WTC11 (cell line): ENCODE results near the gene SLC1A4. TPM values are rescaled to one million over a fixed set of nuclear protein-coding genes. Genes with fewer than 3 reads are reported as not detected.
A peak's percentile ranks its signal among the peaks of the same experiment; 100 is the strongest.

Experiments used
- ATAC-seq: fragments of 200-7000 bp; cut with Tn5 transposase; 2 replicates; pipeline ENCODE4 v1.10.0; 2021; ENCODE audit warnings: mild to moderate bottlenecking, moderate library complexity
- CTCF ChIA-PET: fragments of 300-600 bp; sonication (Branson Sonifier 250); formaldehyde crosslinking; loops from one replicate; lab custom pipeline; 2021; ENCODE audit warnings: antibody characterized with exemption; lab: Charles Lee
- POLR2A ChIA-PET: fragments of 350-600 bp; sonication (Branson Sonifier 250); formaldehyde crosslinking; loops from one replicate; lab custom pipeline; 2021; ENCODE audit warnings: antibody characterized with exemption; lab: Charles Lee
- DNase-seq: peaks from one replicate; pipeline ENCODE4 v3.0.0; 2021; ENCODE audit warnings: low spot score
- H3K27ac Mint-ChIP-seq: 2 replicates; pipeline ENCODE4 v1.8.0; 2021; ENCODE audit warnings: mixed read lengths
- H3K27me3 Mint-ChIP-seq: 2 replicates; pipeline ENCODE4 v1.8.0; 2021; ENCODE audit warnings: low read depth, mild to moderate bottlenecking, moderate library complexity, mixed read lengths
- H3K36me3 Mint-ChIP-seq: 2 replicates; pipeline ENCODE4 v1.8.0; 2021; ENCODE audit warnings: mixed read lengths
- H3K4me1 Mint-ChIP-seq: 2 replicates; pipeline ENCODE4 v1.8.0; 2022; ENCODE audit warnings: mixed read lengths
- H3K4me3 Mint-ChIP-seq: 2 replicates; pipeline ENCODE4 v1.8.0; 2021; ENCODE audit warnings: mild to moderate bottlenecking, moderate library complexity, mixed read lengths
- H3K9me3 Mint-ChIP-seq: 2 replicates; pipeline ENCODE4 v1.8.0; 2021; ENCODE audit warnings: mixed read lengths
- ATF1 ChIP-seq: sonication (generic); formaldehyde crosslinking; IDR thresholded peaks from 2 replicates; pipeline ENCODE4 v1.8.1; 2023; ENCODE audit warnings: mild to moderate bottlenecking, moderate library complexity, missing genetic modification reagents
- ATF6 ChIP-seq: sonication (generic); formaldehyde crosslinking; IDR thresholded peaks from 2 replicates; pipeline ENCODE4 v1.8.1; 2023; ENCODE audit warnings: mild to moderate bottlenecking, missing genetic modification reagents
- CBFB ChIP-seq: sonication (generic); formaldehyde crosslinking; IDR thresholded peaks from 2 replicates; pipeline ENCODE4 v1.8.1; 2022; ENCODE audit warnings: mild to moderate bottlenecking, low read depth, missing genetic modification reagents
- E2F1 ChIP-seq: sonication (generic); formaldehyde crosslinking; IDR thresholded peaks from 2 replicates; pipeline ENCODE4 v1.8.0; 2022; ENCODE audit warnings: mild to moderate bottlenecking, missing genetic modification reagents
- ELF4 ChIP-seq: sonication (generic); formaldehyde crosslinking; IDR thresholded peaks from 2 replicates; pipeline ENCODE4 v1.8.1; 2022; ENCODE audit warnings: low read depth, mild to moderate bottlenecking, moderate library complexity, missing genetic modification reagents
- GRHL2 ChIP-seq: fragments of 250-450 bp; sonication (Bioruptor Pico); IDR thresholded peaks from 2 replicates; pipeline ENCODE4 v1.8.0; 2022; ENCODE audit warnings: mild to moderate bottlenecking, moderate library complexity; ENCODE audit not compliant: insufficient replicate concordance, severe bottlenecking
- JUN ChIP-seq: sonication (generic); formaldehyde crosslinking; IDR thresholded peaks from 2 replicates; pipeline ENCODE4 v1.8.0; 2023; ENCODE audit warnings: mild to moderate bottlenecking, missing genetic modification reagents
- KAT7 ChIP-seq: sonication (generic); formaldehyde crosslinking; IDR thresholded peaks from 2 replicates; pipeline ENCODE4 v1.8.1; 2023; ENCODE audit warnings: missing genetic modification reagents, mild to moderate bottlenecking, borderline replicate concordance
- OVOL2 ChIP-seq: fragments of 250-450 bp; sonication (Bioruptor Pico); IDR thresholded peaks from 2 replicates; pipeline ENCODE4 v1.9.0; 2021; ENCODE audit warnings: mild to moderate bottlenecking, borderline replicate concordance
- TEAD1 ChIP-seq: sonication (generic); formaldehyde crosslinking; IDR thresholded peaks from 2 replicates; pipeline ENCODE4 v1.8.0; 2022; ENCODE audit warnings: mild to moderate bottlenecking, missing genetic modification reagents
- TP53 ChIP-seq: sonication (generic); formaldehyde crosslinking; IDR thresholded peaks from 2 replicates; pipeline ENCODE4 v1.8.1; 2023; ENCODE audit warnings: mild to moderate bottlenecking, missing genetic modification reagents
- ZBTB21 ChIP-seq: sonication (generic); formaldehyde crosslinking; IDR thresholded peaks from 2 replicates; pipeline ENCODE4 v1.8.1; 2023; ENCODE audit warnings: mild to moderate bottlenecking, missing genetic modification reagents, borderline replicate concordance
- ZNF219 ChIP-seq: sonication (generic); formaldehyde crosslinking; IDR thresholded peaks from 2 replicates; pipeline ENCODE4 v1.8.0; 2023; ENCODE audit warnings: missing genetic modification reagents, mild to moderate bottlenecking, borderline replicate concordance
- ZNF263 ChIP-seq: sonication (generic); formaldehyde crosslinking; IDR thresholded peaks from 2 replicates; pipeline ENCODE4 v1.8.1; 2022; ENCODE audit warnings: low read depth, mild to moderate bottlenecking, moderate library complexity, missing genetic modification reagents
- ZNF416 ChIP-seq: fragments of 250-450 bp; sonication (Bioruptor Pico); IDR thresholded peaks from 2 replicates; pipeline ENCODE4 v1.9.0; 2021; ENCODE audit warnings: mild to moderate bottlenecking, inconsistent platforms
- ZNF423 ChIP-seq: fragments of 250-450 bp; sonication (Bioruptor Pico); IDR thresholded peaks from 2 replicates; pipeline ENCODE4 v2.1.2; 2022; ENCODE audit warnings: mild to moderate bottlenecking, moderate library complexity
- total RNA-seq: library from RNA; stranded (reverse); gene quantifications from 3 replicates; pipeline ENCODE4 v1.2.3, GENCODE V29; 2021
- TF ChIP-seq, protein P1 (sequence below): fragments of 250-450 bp; sonication (Bioruptor Pico); IDR thresholded peaks from 2 replicates; pipeline ENCODE4 v1.9.0; 2021; ENCODE audit warnings: mild to moderate bottlenecking, borderline replicate concordance
- TF ChIP-seq, protein P2 (sequence below): sonication (generic); formaldehyde crosslinking; IDR thresholded peaks from 2 replicates; pipeline ENCODE4 v1.8.1; 2023; ENCODE audit warnings: mild to moderate bottlenecking, missing genetic modification reagents, moderate library complexity

The SLC1A4 gene
- total RNA-seq, 1 experiment from 2014 or later: 1.6 TPM

- TF ChIP-seq, protein P1, sequence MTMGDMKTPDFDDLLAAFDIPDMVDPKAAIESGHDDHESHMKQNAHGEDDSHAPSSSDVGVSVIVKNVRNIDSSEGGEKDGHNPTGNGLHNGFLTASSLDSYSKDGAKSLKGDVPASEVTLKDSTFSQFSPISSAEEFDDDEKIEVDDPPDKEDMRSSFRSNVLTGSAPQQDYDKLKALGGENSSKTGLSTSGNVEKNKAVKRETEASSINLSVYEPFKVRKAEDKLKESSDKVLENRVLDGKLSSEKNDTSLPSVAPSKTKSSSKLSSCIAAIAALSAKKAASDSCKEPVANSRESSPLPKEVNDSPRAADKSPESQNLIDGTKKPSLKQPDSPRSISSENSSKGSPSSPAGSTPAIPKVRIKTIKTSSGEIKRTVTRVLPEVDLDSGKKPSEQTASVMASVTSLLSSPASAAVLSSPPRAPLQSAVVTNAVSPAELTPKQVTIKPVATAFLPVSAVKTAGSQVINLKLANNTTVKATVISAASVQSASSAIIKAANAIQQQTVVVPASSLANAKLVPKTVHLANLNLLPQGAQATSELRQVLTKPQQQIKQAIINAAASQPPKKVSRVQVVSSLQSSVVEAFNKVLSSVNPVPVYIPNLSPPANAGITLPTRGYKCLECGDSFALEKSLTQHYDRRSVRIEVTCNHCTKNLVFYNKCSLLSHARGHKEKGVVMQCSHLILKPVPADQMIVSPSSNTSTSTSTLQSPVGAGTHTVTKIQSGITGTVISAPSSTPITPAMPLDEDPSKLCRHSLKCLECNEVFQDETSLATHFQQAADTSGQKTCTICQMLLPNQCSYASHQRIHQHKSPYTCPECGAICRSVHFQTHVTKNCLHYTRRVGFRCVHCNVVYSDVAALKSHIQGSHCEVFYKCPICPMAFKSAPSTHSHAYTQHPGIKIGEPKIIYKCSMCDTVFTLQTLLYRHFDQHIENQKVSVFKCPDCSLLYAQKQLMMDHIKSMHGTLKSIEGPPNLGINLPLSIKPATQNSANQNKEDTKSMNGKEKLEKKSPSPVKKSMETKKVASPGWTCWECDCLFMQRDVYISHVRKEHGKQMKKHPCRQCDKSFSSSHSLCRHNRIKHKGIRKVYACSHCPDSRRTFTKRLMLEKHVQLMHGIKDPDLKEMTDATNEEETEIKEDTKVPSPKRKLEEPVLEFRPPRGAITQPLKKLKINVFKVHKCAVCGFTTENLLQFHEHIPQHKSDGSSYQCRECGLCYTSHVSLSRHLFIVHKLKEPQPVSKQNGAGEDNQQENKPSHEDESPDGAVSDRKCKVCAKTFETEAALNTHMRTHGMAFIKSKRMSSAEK (CRISPR knock-in tag): no peak
- TF ChIP-seq, protein P2, sequence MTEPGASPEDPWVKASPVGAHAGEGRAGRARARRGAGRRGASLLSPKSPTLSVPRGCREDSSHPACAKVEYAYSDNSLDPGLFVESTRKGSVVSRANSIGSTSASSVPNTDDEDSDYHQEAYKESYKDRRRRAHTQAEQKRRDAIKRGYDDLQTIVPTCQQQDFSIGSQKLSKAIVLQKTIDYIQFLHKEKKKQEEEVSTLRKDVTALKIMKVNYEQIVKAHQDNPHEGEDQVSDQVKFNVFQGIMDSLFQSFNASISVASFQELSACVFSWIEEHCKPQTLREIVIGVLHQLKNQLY (CRISPR knock-in tag): 0 out of 2 replicates have a peak, but pooled peaks have one; percentile 34
- TF ChIP-seq OVOL2 (CRISPR knock-in tag) (no peak), JUN (CRISPR knock-in tag) (peak; percentile 51; the same call in 1 of the 2 replicates), ZBTB21 (CRISPR knock-in tag) (no peak), CBFB (CRISPR knock-in tag) (peak; percentile 24; the same call in 1 of the 2 replicates), TP53 (CRISPR knock-in tag) (no peak; the same call in 1 of the 2 replicates), ATF1 (no peak), ZNF416 (CRISPR knock-in tag) (no peak), ATF6 (CRISPR knock-in tag) (no peak), ZNF219 (CRISPR knock-in tag) (no peak), GRHL2 (CRISPR knock-in tag) (no peak), ZNF263 (CRISPR knock-in tag) (no peak), TEAD1 (CRISPR knock-in tag) (no peak), ZNF423 (CRISPR knock-in tag) (peak; percentile 81), KAT7 (CRISPR knock-in tag) (no peak), ELF4 (no peak)
Observed at GRCh38 chr2:64989126-64989981, at the start of gene SLC1A4 (continued).

- Mint-ChIP-seq H3K4me3 (no peak overlapping the region), H3K9me3 (peaks cover 2% of the 10 kb centered on the region), H3K4me1 (peaks cover 25% of the 10 kb centered on the region), H3K27me3 (no peaks in the 10 kb centered on the region; the same call in 1 of the 2 replicates), H3K27ac (no peak overlapping the region), H3K36me3 (peaks cover under 1% of the 10 kb centered on the region)
- CTCF ChIA-PET: interaction anchor here (1.1 to 2.2 kb wide), 4 partner anchors 19 to 90 kb away, joined by 4 to 8 read pairs (median 6); no protein-coding TSS in a partner anchor
- ATAC-seq (no peak), DNase-seq (no peak)
- POLR2A ChIA-PET: no interaction called here
- TF ChIP-seq KAT7 (CRISPR knock-in tag) (no peak), ZBTB21 (CRISPR knock-in tag) (no peak), E2F1 (CRISPR knock-in tag) (no peak)
Observed at GRCh38 chr2:64941143-64941542, 48.1 kb upstream of the SLC1A4 start.
